ENCODE results near the gene SHISAL1. TPM values are rescaled to one million over a fixed set of nuclear protein-coding genes. Genes with fewer than 3 reads are reported as not detected.

SHISAL1 gene
- total RNA-seq, 2 donors from 2014 or later: 0.42 to 0.95 TPM

GRCh38 chr22:44330744-44331660 is 18.3 kb upstream of the SHISAL1 start:
- H3K9ac ChIP-seq (ENCODE audit: extremely low read depth, low read length, poor library complexity, severe bottlenecking): peak overlapping the region; percentile 11
- H3K4me3 ChIP-seq (ENCODE audit: low read length): peak overlapping the region; percentile 72
- peaks cover 27% of the 10 kb centered on the region for H3K27me3 Mint-ChIP-seq (ENCODE audit: insufficient read depth)
- no peaks in the 10 kb centered on the region for H3K9me3 Mint-ChIP-seq
- no peaks in the 10 kb centered on the region for H3K4me1 Mint-ChIP-seq
- DNase-seq: peak; percentile 81
- no peaks in the 10 kb centered on the region for H3K36me3 ChIP-seq (ENCODE audit: control insufficient read depth, insufficient read depth, low read length)
- H3K9me3 ChIP-seq (ENCODE audit: control insufficient read depth, low read length): no peaks in the 10 kb centered on the region
- 0 to 2% methylated on average over 13 to 101 of the region's 103 CpGs for WGBS, 2 experiments (ENCODE audit: insufficient coverage in 1 of 2, insufficient read length in 1 of 2)
- no peak overlapping the region for H3K27ac ChIP-seq (ENCODE audit: low read depth, low read length)
- no peaks in the 10 kb centered on the region for H3K4me1 ChIP-seq (ENCODE audit: control insufficient read depth, insufficient read depth, low read length)
- H3K36me3 Mint-ChIP-seq (ENCODE audit: low read depth): no peaks in the 10 kb centered on the region
- TF ChIP-seq CTCF (conservative IDR thresholded peaks at IDR 0.05): no peak
- H3K4me3 Mint-ChIP-seq: peak overlapping the region; percentile 55
- peaks cover 68% of the 10 kb centered on the region for H3K27me3 ChIP-seq (ENCODE audit: control insufficient read depth, insufficient read depth, low read length, poor library complexity, severe bottlenecking)
- no peak overlapping the region for H3K27ac Mint-ChIP-seq

GRCh38 chr22:44330188-44330743 is 17.5 kb upstream of the SHISAL1 start:
- H3K36me3 ChIP-seq (ENCODE audit: control insufficient read depth, insufficient read depth, low read length): no peaks in the 10 kb centered on the region
- Mint-ChIP-seq H3K4me1 (peaks cover 3% of the 10 kb centered on the region), H3K4me3 (no peak overlapping the region), H3K27ac (no peak overlapping the region), H3K27me3 (ENCODE audit: insufficient read depth) (peaks cover 27% of the 10 kb centered on the region), H3K9me3 (no peaks in the 10 kb centered on the region), H3K36me3 (ENCODE audit: low read depth) (no peaks in the 10 kb centered on the region)
- H3K4me1 ChIP-seq (ENCODE audit: control insufficient read depth, insufficient read depth, low read length): no peaks in the 10 kb centered on the region
- H3K9me3 ChIP-seq (ENCODE audit: control insufficient read depth, low read length): no peaks in the 10 kb centered on the region
- H3K27ac ChIP-seq (ENCODE audit: low read depth, low read length): no peak overlapping the region
- no peak for DNase-seq
- peaks cover 76% of the 10 kb centered on the region for H3K27me3 ChIP-seq (ENCODE audit: control insufficient read depth, insufficient read depth, low read length, poor library complexity, severe bottlenecking)
- no peak overlapping the region for H3K4me3 ChIP-seq (ENCODE audit: low read length)
- no peak for TF ChIP-seq CTCF (conservative IDR thresholded peaks at IDR 0.05)
- H3K9ac ChIP-seq (ENCODE audit: extremely low read depth, low read length, poor library complexity, severe bottlenecking): no peak overlapping the region
- 39 to 48% methylated on average over 4 to 12 of the region's 12 CpGs for WGBS, 2 experiments (ENCODE audit: insufficient coverage in 1 of 2, insufficient read length in 1 of 2)

- Histone ChIP-seq H3K36me3 (ENCODE audit: control insufficient read depth, insufficient read depth, low read length) (no peaks in the 10 kb centered on the region), H3K9ac (ENCODE audit: extremely low read depth, low read length, poor library complexity, severe bottlenecking) (no peak overlapping the region), H3K27me3 (ENCODE audit: control insufficient read depth, insufficient read depth, low read length, poor library complexity, severe bottlenecking) (peaks cover 73% of the 10 kb centered on the region), H3K4me1 (ENCODE audit: control insufficient read depth, insufficient read depth, low read length) (no peaks in the 10 kb centered on the region), H3K9me3 (ENCODE audit: control insufficient read depth, low read length) (no peaks in the 10 kb centered on the region), H3K4me3 (ENCODE audit: low read length) (no peak overlapping the region), H3K27ac (ENCODE audit: low read depth, low read length) (no peak overlapping the region)
- no peak for DNase-seq
- peak; percentile 30 for TF ChIP-seq CTCF (conservative IDR thresholded peaks at IDR 0.05)
- Mint-ChIP-seq H3K27me3 (ENCODE audit: insufficient read depth) (peaks cover 27% of the 10 kb centered on the region), H3K4me1 (peaks cover 3% of the 10 kb centered on the region), H3K9me3 (no peaks in the 10 kb centered on the region), H3K36me3 (ENCODE audit: low read depth) (no peaks in the 10 kb centered on the region), H3K27ac (no peak overlapping the region), H3K4me3 (no peak overlapping the region)
- 64 to 67% methylated on average over 11 to 16 of the region's 17 CpGs for WGBS, 2 experiments (ENCODE audit: insufficient coverage in 1 of 2, insufficient read length in 1 of 2)
These were observed 16.5 kb upstream of the SHISAL1 start for GRCh38 chr22:44329179-44329796.

Measured in endodermal cell (in vitro differentiated cells).